OCI-LY7 (cell line): ENCODE measurements around the gene IL17REL. TPM values are rescaled to one million over a fixed set of nuclear protein-coding genes. Genes with fewer than 3 reads are reported as not detected.

Experiments used
- BruUV-seq: library from RNA; stranded (reverse); fragments of 400-500 nt; replicated peaks from 2 replicates; lab custom pipeline; 2021; lab: Mats Ljungman, UMichigan
- CTCF ChIA-PET: fragments of 300-600 bp; sonication (Branson Sonifier 250); formaldehyde crosslinking; loops from one replicate; lab custom pipeline; 2022; ENCODE audit warnings: antibody characterized with exemption; ENCODE audit not compliant: unreplicated experiment; lab: Charles Lee
- POLR2A ChIA-PET: fragments of 300-600 bp; sonication (Branson Sonifier 250); formaldehyde crosslinking; loops from one replicate; lab custom pipeline; 2022; ENCODE audit warnings: antibody characterized with exemption; lab: Charles Lee
- DNase-seq: peaks from one replicate; pipeline ENCODE4 v3.0.0-alpha.2; 2015; ENCODE audit warnings: low spot score
- H2AFZ ChIP-seq: fragments of 200-600 bp; sonication (generic), shearing (Covaris generic); 2 replicates; pipeline ENCODE4 v1.6.1; 2014; ENCODE audit warnings: mild to moderate bottlenecking, antibody characterized with exemption, low read length, moderate library complexity
- H3K27ac ChIP-seq: fragments of 200-600 bp; sonication (generic); 2 replicates; pipeline ENCODE4 v1.5.1; 2014; ENCODE audit warnings: mixed run types, low read depth, mild to moderate bottlenecking, moderate library complexity, low read length, inconsistent platforms; ENCODE audit not compliant: poor library complexity, severe bottlenecking
- H3K36me3 ChIP-seq: fragments of 200-600 bp; sonication (generic); 2 replicates; pipeline ENCODE4 v1.6.1; 2014; ENCODE audit warnings: mild to moderate bottlenecking, antibody characterized with exemption, low read length, moderate library complexity, mixed read lengths; ENCODE audit not compliant: insufficient read depth
- H3K4me1 ChIP-seq: fragments of 200-600 bp; sonication (generic); 2 replicates; pipeline ENCODE4 v1.5.1; 2014; ENCODE audit warnings: mild to moderate bottlenecking, low read length; ENCODE audit not compliant: insufficient read depth, poor library complexity, severe bottlenecking
- H3K4me2 ChIP-seq: fragments of 200-600 bp; sonication (generic); 2 replicates; pipeline ENCODE4 v1.6.1; 2014; ENCODE audit warnings: mild to moderate bottlenecking, low read length
- H3K4me3 ChIP-seq: fragments of 200-600 bp; sonication (generic); 2 replicates; pipeline ENCODE4 v1.5.1; 2014; ENCODE audit warnings: mild to moderate bottlenecking, low read depth, low read length; ENCODE audit not compliant: poor library complexity, severe bottlenecking
- H3K79me2 ChIP-seq: fragments of 200-600 bp; sonication (generic); 2 replicates; pipeline ENCODE4 v1.6.1; 2016; ENCODE audit warnings: low read depth, mild to moderate bottlenecking, low read length, moderate library complexity, mixed read lengths; ENCODE audit not compliant: insufficient read depth
- H3K9me2 ChIP-seq: fragments of 200-600 bp; sonication (generic); 2 replicates; pipeline ENCODE4 v1.6.1; 2016; ENCODE audit warnings: mild to moderate bottlenecking, low read length, mixed read lengths; ENCODE audit not compliant: insufficient read depth
- H3K9me3 ChIP-seq: fragments of 200-600 bp; sonication (generic); 2 replicates; pipeline ENCODE4 v1.6.1; 2014; ENCODE audit warnings: mild to moderate bottlenecking, mixed run types, low read length, mixed read lengths
- H4K20me1 ChIP-seq: fragments of 200-600 bp; sonication (generic); 2 replicates; pipeline ENCODE4 v1.6.1; 2014; ENCODE audit warnings: mild to moderate bottlenecking, antibody characterized with exemption, low read length, moderate library complexity, mixed read lengths; ENCODE audit not compliant: insufficient read depth
- CTCF ChIP-seq: fragments of 200-600 bp; sonication (generic); conservative IDR thresholded peaks from 2 replicates; pipeline ENCODE4 v1.5.1; 2014; ENCODE audit warnings: mild to moderate bottlenecking, antibody characterized with exemption, low read length, moderate library complexity, mixed read lengths
- EZH2phosphoT487 ChIP-seq: fragments of 200-600 bp; sonication (generic); IDR thresholded peaks from 2 replicates; pipeline ENCODE4 v1.6.1; 2018; ENCODE audit warnings: low read depth, borderline replicate concordance, mild to moderate bottlenecking, mixed run types, antibody characterized with exemption, low read length, moderate library complexity, mixed read lengths
- intact Hi-C: fragments of 100-400 bp; cut with micrococcal nuclease; formaldehyde crosslinking; loops from one replicate; pipeline ENCODE4 v1.10.0; 2022; ENCODE audit not compliant: unreplicated experiment
- total RNA-seq, 2 experiments: library from RNA; depleted of rRNA in 1 of 2; stranded (reverse); fragments of >200 nt in 1 of 2; shearing (Covaris generic) in 1 of 2; gene quantifications; 2 replicates each; pipeline ENCODE4 v1.2.3, GENCODE V29; 2014 to 2022

IL17REL gene
- total RNA-seq, 2 experiments from 2014 or later = 0.03 TPM; not detected in 1

GRCh38 chr22:50044485-50045118 lies 32.0 kb upstream of the IL17REL start:
- CTCF ChIA-PET = no interaction called here
- TF ChIP-seq CTCF (no peak), EZH2phosphoT487 (no peak)

GRCh38 chr22:50041361-50042065 lies 28.9 kb upstream of the IL17REL start:
- POLR2A ChIA-PET = no interaction called here
- Histone ChIP-seq H3K9me2 (no peaks in the 10 kb centered on the region), H3K4me3 (no peak overlapping the region), H3K79me2 (no peaks in the 10 kb centered on the region), H3K36me3 (no peaks in the 10 kb centered on the region), H3K4me2 (no peak overlapping the region), H2AFZ (no peak overlapping the region), H3K4me1 (no peaks in the 10 kb centered on the region), H3K27ac (no peak overlapping the region), H3K9me3 (peaks cover 6% of the 10 kb centered on the region; the same call in 1 of the 2 replicates), H4K20me1 (no peaks in the 10 kb centered on the region)
- CTCF ChIA-PET = no interaction called here
- intact Hi-C loops = no loop called here
- no peak for DNase-seq
- TF ChIP-seq EZH2phosphoT487 (no peak), CTCF (no peak)
- BruUV-seq = no TSS peak

More at GRCh38 chr22:50044485-50045118, 32.0 kb upstream of the IL17REL start:
- Histone ChIP-seq H3K4me3 (no peak overlapping the region), H2AFZ (no peak overlapping the region), H3K9me2 (no peaks in the 10 kb centered on the region), H3K36me3 (no peaks in the 10 kb centered on the region), H4K20me1 (no peaks in the 10 kb centered on the region), H3K9me3 (no peaks in the 10 kb centered on the region), H3K4me2 (no peak overlapping the region), H3K79me2 (no peaks in the 10 kb centered on the region), H3K4me1 (no peaks in the 10 kb centered on the region), H3K27ac (no peak overlapping the region)
- POLR2A ChIA-PET = no interaction called here
- intact Hi-C loops = no loop called here
- no peak for DNase-seq
- BruUV-seq = no TSS peak

GRCh38 chr22:50040717-50041116 lies 28.2 kb upstream of the IL17REL start:
- Histone ChIP-seq H2AFZ (no peak overlapping the region), H3K4me3 (no peak overlapping the region), H3K4me1 (no peaks in the 10 kb centered on the region), H3K27ac (no peak overlapping the region), H3K36me3 (no peaks in the 10 kb centered on the region), H3K79me2 (no peaks in the 10 kb centered on the region), H3K4me2 (no peak overlapping the region), H3K9me3 (peaks cover 6% of the 10 kb centered on the region; the same call in 1 of the 2 replicates), H3K9me2 (no peaks in the 10 kb centered on the region), H4K20me1 (no peaks in the 10 kb centered on the region)
- POLR2A ChIA-PET = no interaction called here
- intact Hi-C loops = no loop called here
- BruUV-seq = no TSS peak
- no peak for DNase-seq
- CTCF ChIA-PET = no interaction called here
- TF ChIP-seq EZH2phosphoT487 (no peak), CTCF (no peak)
